ENCODE measurements around the gene SCRN2.

The SCRN2 gene

GRCh38 chr17:47852113-47852949 is 11.3 kb upstream of the SCRN2 start:
- Histone ChIP-seq H3K36me3 (ENCODE audit: control insufficient read depth, insufficient read depth, low read length) (no peaks in the 10 kb centered on the region), H3K27ac (ENCODE audit: low read depth, low read length) (no peak overlapping the region), H3K4me3 (ENCODE audit: low read depth, low read length) (peak overlapping the region; percentile 72), H3K4me1 (ENCODE audit: control insufficient read depth, insufficient read depth, low read length) (peaks cover 59% of the 10 kb centered on the region), H3K27me3 (ENCODE audit: control insufficient read depth, insufficient read depth, low read length) (peaks cover 93% of the 10 kb centered on the region), H3K9me3 (ENCODE audit: control insufficient read depth, insufficient read depth, low read depth, low read length) (no peaks in the 10 kb centered on the region), H3K9ac (ENCODE audit: low read length) (no peak overlapping the region)

- Histone ChIP-seq H3K4me3 (ENCODE audit: low read depth, low read length) (peak overlapping the region; percentile 72), H3K27me3 (ENCODE audit: control insufficient read depth, insufficient read depth, low read length) (peaks cover 96% of the 10 kb centered on the region), H3K4me1 (ENCODE audit: control insufficient read depth, insufficient read depth, low read length) (peaks cover 63% of the 10 kb centered on the region), H3K9me3 (ENCODE audit: control insufficient read depth, insufficient read depth, low read depth, low read length) (no peaks in the 10 kb centered on the region), H3K36me3 (ENCODE audit: control insufficient read depth, insufficient read depth, low read length) (no peaks in the 10 kb centered on the region), H3K27ac (ENCODE audit: low read depth, low read length) (no peak overlapping the region), H3K9ac (ENCODE audit: low read length) (no peak overlapping the region)
These were observed 10.7 kb upstream of the SCRN2 start for GRCh38 chr17:47851764-47852112.

- peaks cover 64% of the 10 kb centered on the region for H3K4me1 ChIP-seq (ENCODE audit: control insufficient read depth, insufficient read depth, low read length)
- peak within 1 kb of the TSS; percentile 55 for H3K9ac ChIP-seq (ENCODE audit: low read length)
- H3K27ac ChIP-seq (ENCODE audit: low read depth, low read length) = no peak within 1 kb of the TSS
- H3K9me3 ChIP-seq (ENCODE audit: control insufficient read depth, insufficient read depth, low read depth, low read length) = no peaks in the 10 kb centered on the region
- H3K27me3 ChIP-seq (ENCODE audit: control insufficient read depth, insufficient read depth, low read length) = peaks cover 96% of the 10 kb centered on the region
- no peaks in the 10 kb centered on the region for H3K36me3 ChIP-seq (ENCODE audit: control insufficient read depth, insufficient read depth, low read length)
- peak within 1 kb of the TSS; percentile 72 for H3K4me3 ChIP-seq (ENCODE audit: low read depth, low read length)
These were observed 9.9 kb upstream of the SCRN2 start, which contains the start of gene SP6 for GRCh38 chr17:47850692-47851573. SP6 (minus strand) TSS chr17:47851163; CDS start chr17:47848429, 2,734 bp downstream.

DNA sequence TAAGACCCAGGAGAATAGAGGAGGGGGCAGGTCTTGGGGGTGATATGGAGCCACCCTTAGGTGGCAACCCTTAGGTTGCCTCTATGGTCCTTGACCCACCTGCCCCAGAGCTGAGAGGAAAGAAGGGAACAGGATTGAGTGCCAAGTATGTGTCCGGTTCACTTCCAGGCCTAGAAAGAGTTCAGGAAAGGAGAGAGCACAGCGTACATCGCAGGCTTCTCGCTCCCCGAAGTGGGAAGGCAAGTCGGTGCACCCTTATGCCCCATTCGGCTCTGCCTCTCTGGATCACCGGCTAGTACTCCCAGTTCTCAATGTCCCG is 9.3 kb upstream of the SCRN2 start:
- no peak overlapping the region for H3K27ac ChIP-seq (ENCODE audit: low read depth, low read length)
- H3K9ac ChIP-seq (ENCODE audit: low read length) = peak overlapping the region; percentile 55
- H3K4me3 ChIP-seq (ENCODE audit: low read depth, low read length) = peak overlapping the region; percentile 72
- H3K9me3 ChIP-seq (ENCODE audit: control insufficient read depth, insufficient read depth, low read depth, low read length) = no peaks in the 10 kb centered on the region
- peaks cover 96% of the 10 kb centered on the region for H3K27me3 ChIP-seq (ENCODE audit: control insufficient read depth, insufficient read depth, low read length)
- H3K4me1 ChIP-seq (ENCODE audit: control insufficient read depth, insufficient read depth, low read length) = peaks cover 62% of the 10 kb centered on the region
- H3K36me3 ChIP-seq (ENCODE audit: control insufficient read depth, insufficient read depth, low read length) = no peaks in the 10 kb centered on the region

DNA sequence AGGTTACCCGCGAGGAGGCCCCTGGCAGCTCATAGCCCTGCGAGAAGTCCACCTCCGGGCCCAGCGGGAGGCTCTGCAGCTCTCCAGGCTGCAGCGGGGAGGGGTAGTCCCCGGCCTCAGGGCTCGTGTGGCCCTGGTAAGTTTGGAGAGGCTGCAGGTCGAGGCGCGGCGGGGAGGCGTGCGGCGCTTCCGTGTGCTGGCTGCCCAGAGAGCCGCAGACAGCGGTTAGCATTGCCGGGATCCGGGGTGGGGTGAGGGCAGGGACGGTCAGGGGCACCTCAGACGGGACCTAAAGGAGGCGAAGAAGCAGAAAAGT is 7.1 kb upstream of the SCRN2 start:
- Histone ChIP-seq H3K27ac (ENCODE audit: low read depth, low read length) (no peak overlapping the region), H3K4me1 (ENCODE audit: control insufficient read depth, insufficient read depth, low read length) (peaks cover 75% of the 10 kb centered on the region), H3K36me3 (ENCODE audit: control insufficient read depth, insufficient read depth, low read length) (no peaks in the 10 kb centered on the region), H3K9me3 (ENCODE audit: control insufficient read depth, insufficient read depth, low read depth, low read length) (no peaks in the 10 kb centered on the region), H3K27me3 (ENCODE audit: control insufficient read depth, insufficient read depth, low read length) (peaks cover 81% of the 10 kb centered on the region), H3K9ac (ENCODE audit: low read length) (peak overlapping the region; percentile 19), H3K4me3 (ENCODE audit: low read depth, low read length) (peak overlapping the region; percentile 61)

DNA sequence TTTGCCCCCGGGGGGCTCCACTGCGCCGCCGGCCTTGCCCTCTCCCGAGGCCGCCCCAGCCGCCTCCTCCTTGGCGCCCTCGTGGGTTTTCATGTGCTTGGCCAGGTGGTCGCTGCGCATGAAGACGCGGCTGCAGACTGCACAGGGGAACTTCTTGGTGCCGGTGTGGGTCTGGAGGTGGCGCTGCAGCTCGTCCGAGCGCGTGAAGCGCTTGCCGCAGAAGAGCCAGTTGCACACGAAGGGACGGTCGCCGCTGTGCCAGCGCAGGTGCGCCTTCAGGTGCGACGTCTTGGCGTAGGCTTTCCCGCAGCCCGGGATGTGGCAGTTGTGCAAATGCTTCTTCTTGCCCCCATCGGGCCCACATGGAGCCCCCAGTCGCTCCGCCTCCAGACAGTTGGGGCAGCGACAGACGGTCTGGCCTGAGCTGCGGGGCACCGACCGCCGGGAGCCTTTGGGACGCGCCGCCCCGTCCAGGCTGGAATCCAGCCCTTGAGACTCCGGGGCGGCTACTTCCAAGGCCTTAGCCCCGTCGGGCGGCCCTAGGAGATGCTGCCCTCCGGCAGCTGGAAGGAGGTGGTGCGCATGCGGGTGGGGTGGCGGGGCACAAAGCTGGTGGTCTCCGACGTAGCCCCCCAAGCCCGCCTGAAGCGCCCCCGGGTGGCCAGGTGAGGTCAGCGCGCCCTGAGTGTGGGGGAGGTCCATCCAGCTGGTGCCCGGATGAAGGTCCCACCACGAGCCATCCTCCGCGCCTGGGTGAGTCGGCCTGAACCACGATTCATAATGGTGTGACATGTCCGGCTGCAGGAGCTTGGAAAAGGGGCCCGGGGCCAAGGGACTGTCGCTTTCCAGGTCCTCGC is 6.5 kb upstream of the SCRN2 start:
- Histone ChIP-seq H3K4me3 (ENCODE audit: low read depth, low read length) (peak overlapping the region; percentile 61), H3K27ac (ENCODE audit: low read depth, low read length) (no peak overlapping the region), H3K9ac (ENCODE audit: low read length) (no peak overlapping the region), H3K9me3 (ENCODE audit: control insufficient read depth, insufficient read depth, low read depth, low read length) (no peaks in the 10 kb centered on the region), H3K36me3 (ENCODE audit: control insufficient read depth, insufficient read depth, low read length) (no peaks in the 10 kb centered on the region), H3K27me3 (ENCODE audit: control insufficient read depth, insufficient read depth, low read length) (peaks cover 76% of the 10 kb centered on the region), H3K4me1 (ENCODE audit: control insufficient read depth, insufficient read depth, low read length) (peaks cover 73% of the 10 kb centered on the region)

- no peak overlapping the region for H3K27ac ChIP-seq (ENCODE audit: low read depth, low read length)
- H3K27me3 ChIP-seq (ENCODE audit: control insufficient read depth, insufficient read depth, low read length) = peaks cover 68% of the 10 kb centered on the region
- peak overlapping the region; percentile 61 for H3K4me3 ChIP-seq (ENCODE audit: low read depth, low read length)
- no peak overlapping the region for H3K9ac ChIP-seq (ENCODE audit: low read length)
- H3K9me3 ChIP-seq (ENCODE audit: control insufficient read depth, insufficient read depth, low read depth, low read length) = no peaks in the 10 kb centered on the region
- no peaks in the 10 kb centered on the region for H3K36me3 ChIP-seq (ENCODE audit: control insufficient read depth, insufficient read depth, low read length)
- peaks cover 67% of the 10 kb centered on the region for H3K4me1 ChIP-seq (ENCODE audit: control insufficient read depth, insufficient read depth, low read length)
These were observed 5.8 kb upstream of the SCRN2 start for GRCh38 chr17:47846716-47847340.

DNA sequence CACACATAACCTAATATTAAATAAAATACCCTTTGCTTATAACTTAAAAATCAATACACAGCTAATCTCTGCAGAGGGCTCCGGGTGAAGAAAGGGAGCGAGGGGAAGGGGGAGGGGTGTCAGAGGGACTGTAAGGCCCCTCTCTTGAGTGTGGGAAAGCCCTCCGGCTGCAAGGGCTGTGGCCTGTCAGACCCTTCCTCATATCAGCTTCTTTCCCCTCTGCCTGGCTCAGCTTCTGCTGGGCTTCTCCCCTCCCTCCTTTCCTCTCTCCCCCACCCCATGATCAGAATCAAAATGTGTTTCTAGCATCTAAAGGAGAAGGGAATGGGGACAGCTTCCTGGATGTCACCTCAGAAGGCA is 4.6 kb upstream of the SCRN2 start:
- H3K4me1 ChIP-seq (ENCODE audit: control insufficient read depth, insufficient read depth, low read length) = peaks cover 71% of the 10 kb centered on the region
- peaks cover 61% of the 10 kb centered on the region for H3K27me3 ChIP-seq (ENCODE audit: control insufficient read depth, insufficient read depth, low read length)
- no peak overlapping the region for H3K27ac ChIP-seq (ENCODE audit: low read depth, low read length)
- no peaks in the 10 kb centered on the region for H3K9me3 ChIP-seq (ENCODE audit: control insufficient read depth, insufficient read depth, low read depth, low read length)
- no peak overlapping the region for H3K9ac ChIP-seq (ENCODE audit: low read length)
- no peak overlapping the region for H3K4me3 ChIP-seq (ENCODE audit: low read depth, low read length)
- no peaks in the 10 kb centered on the region for H3K36me3 ChIP-seq (ENCODE audit: control insufficient read depth, insufficient read depth, low read length)

DNA sequence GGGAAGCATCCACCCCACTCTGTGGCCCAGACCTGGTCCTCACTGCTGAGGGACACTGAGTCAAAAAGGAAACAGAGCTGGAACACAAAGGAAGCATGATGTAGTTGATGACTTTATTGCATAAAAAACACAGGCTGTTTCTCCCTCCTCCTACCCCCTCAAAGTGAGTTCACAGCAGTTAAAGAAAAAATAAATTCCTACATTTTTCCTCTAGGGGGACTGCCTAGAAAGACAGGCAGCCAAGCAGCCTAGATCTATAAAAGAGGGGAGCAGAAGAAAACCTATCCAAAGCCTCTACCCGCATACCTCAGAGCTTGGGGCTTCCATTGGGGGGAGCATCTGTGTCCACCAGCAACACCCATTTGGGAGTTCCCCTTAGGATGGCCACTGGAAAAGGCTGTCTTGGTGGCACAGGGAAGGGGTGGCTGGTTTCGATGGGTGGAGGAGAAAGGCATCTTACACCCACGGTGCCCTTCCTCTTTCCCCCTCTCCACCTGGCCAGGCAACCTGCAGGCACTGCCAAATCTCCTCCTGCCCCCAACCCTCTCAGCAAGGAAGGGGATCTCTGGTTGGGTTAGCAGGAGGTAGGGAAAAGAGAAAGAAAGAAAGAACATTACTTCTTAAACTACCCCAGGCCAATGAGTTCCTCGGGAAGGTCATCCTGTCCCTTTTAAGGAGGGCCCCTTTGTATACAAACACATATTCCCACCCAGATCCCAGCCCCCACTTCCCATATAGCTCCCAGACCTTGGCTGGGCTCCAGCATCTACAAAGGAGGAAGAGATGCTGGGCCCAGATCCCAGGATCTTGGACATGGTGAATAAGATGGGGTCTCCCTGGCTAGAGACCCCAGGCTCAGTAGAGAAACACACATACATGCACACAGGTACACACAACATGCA is 4.0 kb upstream of the SCRN2 start:
- Histone ChIP-seq H3K4me1 (ENCODE audit: control insufficient read depth, insufficient read depth, low read length) (peaks cover 71% of the 10 kb centered on the region), H3K27me3 (ENCODE audit: control insufficient read depth, insufficient read depth, low read length) (peaks cover 54% of the 10 kb centered on the region), H3K27ac (ENCODE audit: low read depth, low read length) (no peak overlapping the region), H3K9ac (ENCODE audit: low read length) (no peak overlapping the region), H3K9me3 (ENCODE audit: control insufficient read depth, insufficient read depth, low read depth, low read length) (no peaks in the 10 kb centered on the region), H3K4me3 (ENCODE audit: low read depth, low read length) (no peak overlapping the region), H3K36me3 (ENCODE audit: control insufficient read depth, insufficient read depth, low read length) (no peaks in the 10 kb centered on the region)

DNA sequence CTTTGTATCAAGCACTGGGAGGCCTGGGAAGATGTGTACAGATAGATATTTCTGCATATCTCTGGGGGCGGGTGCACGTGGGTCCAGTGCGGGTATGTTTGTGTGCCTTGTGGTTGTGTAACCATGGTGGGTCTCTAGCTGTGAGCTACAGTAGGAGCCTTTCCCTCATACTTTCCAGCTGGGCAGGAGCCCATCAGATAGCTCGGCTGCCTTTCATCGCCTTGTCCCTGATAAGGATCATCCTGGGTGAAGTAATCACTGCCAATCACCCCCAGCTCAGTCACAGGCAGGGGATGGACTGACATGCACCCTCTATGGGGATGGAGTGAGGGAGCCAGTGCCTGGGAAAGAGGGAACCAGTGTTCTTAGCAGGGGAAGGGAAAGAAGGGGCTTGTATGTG is 3.2 kb upstream of the SCRN2 start:
- H3K4me1 ChIP-seq (ENCODE audit: control insufficient read depth, insufficient read depth, low read length) = peaks cover 64% of the 10 kb centered on the region
- H3K9me3 ChIP-seq (ENCODE audit: control insufficient read depth, insufficient read depth, low read depth, low read length) = no peaks in the 10 kb centered on the region
- peaks cover 46% of the 10 kb centered on the region for H3K27me3 ChIP-seq (ENCODE audit: control insufficient read depth, insufficient read depth, low read length)
- H3K36me3 ChIP-seq (ENCODE audit: control insufficient read depth, insufficient read depth, low read length) = no peaks in the 10 kb centered on the region
- H3K27ac ChIP-seq (ENCODE audit: low read depth, low read length) = no peak overlapping the region
- H3K9ac ChIP-seq (ENCODE audit: low read length) = no peak overlapping the region
- no peak overlapping the region for H3K4me3 ChIP-seq (ENCODE audit: low read depth, low read length)
